Choroid plexus epithelial cell (primary cell): Measurements from ENCODE around the gene FAM78B.

ENCODE experiments used
- DNase-seq: peaks from one replicate; pipeline ENCODE4 v3.0.0-alpha.2; 2010; ENCODE audit warnings: low read depth
- H3K4me3 ChIP-seq: 2 replicates; pipeline ENCODE4 v1.5.1; 2011; ENCODE audit warnings: low read depth, mild to moderate bottlenecking, control low read depth, low read length, moderate library complexity
- CTCF ChIP-seq: conservative IDR thresholded peaks from 2 replicates; pipeline ENCODE4 v1.5.1; 2011; ENCODE audit warnings: low read depth, mild to moderate bottlenecking, control low read depth, inconsistent platforms, low read length, moderate library complexity

The FAM78B gene

GRCh38 chr1:166080967-166081870 is 85.6 kb downstream of the FAM78B start:
- no peak for TF ChIP-seq CTCF
- no peak overlapping the region for H3K4me3 ChIP-seq
- DNase-seq, result no peak

- no peak overlapping the region for H3K4me3 ChIP-seq
- no peak for DNase-seq
- no peak for TF ChIP-seq CTCF
Observed at GRCh38 chr1:166080277-166080966, 86.4 kb downstream of the FAM78B start.

- no peak overlapping the region for H3K4me3 ChIP-seq
- TF ChIP-seq CTCF, result no peak
- no peak for DNase-seq
Observed at GRCh38 chr1:166079276-166079675, 87.5 kb downstream of the FAM78B start.

GRCh38 chr1:166073489-166073888 is 93.3 kb downstream of the FAM78B start:
- TF ChIP-seq CTCF, result no peak
- no peak for DNase-seq
- H3K4me3 ChIP-seq, result no peak overlapping the region

- no peak for DNase-seq
- no peak for TF ChIP-seq CTCF
- no peak overlapping the region for H3K4me3 ChIP-seq
Observed at GRCh38 chr1:166069390-166069789, 97.4 kb downstream of the FAM78B start.

GRCh38 chr1:166066107-166066506 is 100.7 kb downstream of the FAM78B start:
- no peak for TF ChIP-seq CTCF
- no peak overlapping the region for H3K4me3 ChIP-seq
- no peak for DNase-seq

GRCh38 chr1:166064951-166065350 is 101.8 kb downstream of the FAM78B start:
- no peak for DNase-seq
- TF ChIP-seq CTCF, result no peak
- H3K4me3 ChIP-seq, result no peak overlapping the region
